Astrocyte (in vitro differentiated cells and primary cell): ENCODE results near the gene ITPKA. TPM values are rescaled to one million over a fixed set of nuclear protein-coding genes. Genes with fewer than 3 reads are reported as not detected.
"Not testable (repeated sequence)": the region's sequence is repeated elsewhere in the genome, so short reads cannot be mapped to it uniquely, and the experiment has no call there.

ENCODE experiments used
- DNase-seq: peaks from one replicate; pipeline ENCODE4 v3.0.0-alpha.2; 2010; ENCODE audit warnings: low read depth
- FAIRE-seq: peaks from 2 replicates; lab custom pipeline; 2011; peaks lifted over from hg19 to GRCh38; lab: Jason Lieb, UNC
- H2AFZ ChIP-seq: 2 replicates; pipeline ENCODE4 v1.6.0; 2012; ENCODE audit warnings: low read depth, low read length, inconsistent platforms
- H3K27ac ChIP-seq: 2 replicates; pipeline ENCODE4 v1.5.1; 2011; ENCODE audit warnings: low read depth, low read length, inconsistent platforms
- H3K27me3 ChIP-seq: 2 replicates; pipeline ENCODE4 v1.6.0; 2011; ENCODE audit warnings: low read length, inconsistent platforms; ENCODE audit not compliant: insufficient read depth
- H3K36me3 ChIP-seq: 2 replicates; pipeline ENCODE4 v1.5.1; 2011; ENCODE audit warnings: low read length, inconsistent platforms; ENCODE audit not compliant: insufficient read depth
- H3K4me1 ChIP-seq: 2 replicates; pipeline ENCODE4 v1.5.1; 2011; ENCODE audit warnings: low read length, inconsistent platforms; ENCODE audit not compliant: insufficient read depth
- H3K4me2 ChIP-seq: 2 replicates; pipeline ENCODE4 v1.6.0; 2012; ENCODE audit warnings: low read length, inconsistent platforms
- H3K4me3 ChIP-seq: 2 replicates; pipeline ENCODE4 v1.5.1; 2011; ENCODE audit warnings: low read depth, mild to moderate bottlenecking, low read length, inconsistent platforms; ENCODE audit not compliant: insufficient read depth
- H3K79me2 ChIP-seq: 2 replicates; pipeline ENCODE4 v1.6.0; 2012; ENCODE audit warnings: mild to moderate bottlenecking, low read length, inconsistent platforms; ENCODE audit not compliant: insufficient read depth
- H3K9ac ChIP-seq: 2 replicates; pipeline ENCODE4 v1.6.0; 2012; ENCODE audit warnings: mild to moderate bottlenecking, low read length, inconsistent platforms
- H3K9me3 ChIP-seq: 2 replicates; pipeline ENCODE4 v1.5.1; 2012; ENCODE audit warnings: low read depth, mild to moderate bottlenecking, low read length, inconsistent platforms; ENCODE audit not compliant: insufficient read depth
- H4K20me1 ChIP-seq: 2 replicates; pipeline ENCODE4 v1.6.0; 2012; ENCODE audit warnings: low read length, inconsistent platforms; ENCODE audit not compliant: insufficient read depth
- H3K27ac Mint-ChIP-seq: one replicate; pipeline ENCODE4 v1.8.0; 2021; ENCODE audit warnings: mild to moderate bottlenecking, mixed read lengths; ENCODE audit not compliant: unreplicated experiment
- H3K27me3 Mint-ChIP-seq: one replicate; pipeline ENCODE4 v1.8.0; 2021; ENCODE audit warnings: low read depth, mixed read lengths; ENCODE audit not compliant: unreplicated experiment
- H3K36me3 Mint-ChIP-seq: one replicate; pipeline ENCODE4 v1.8.0; 2021; ENCODE audit warnings: low read depth, mixed read lengths; ENCODE audit not compliant: unreplicated experiment
- H3K4me1 Mint-ChIP-seq: one replicate; pipeline ENCODE4 v1.8.0; 2021; ENCODE audit warnings: low read depth, mixed read lengths; ENCODE audit not compliant: unreplicated experiment
- H3K4me3 Mint-ChIP-seq: one replicate; pipeline ENCODE4 v1.8.0; 2021; ENCODE audit warnings: mild to moderate bottlenecking, moderate library complexity, mixed read lengths; ENCODE audit not compliant: unreplicated experiment
- H3K9me3 Mint-ChIP-seq: one replicate; pipeline ENCODE4 v1.8.0; 2021; ENCODE audit warnings: mild to moderate bottlenecking, mixed read lengths; ENCODE audit not compliant: unreplicated experiment
- EZH2 ChIP-seq: IDR thresholded peaks from 2 replicates; pipeline ENCODE4 v1.6.1; 2012; ENCODE audit warnings: mild to moderate bottlenecking, low read length, inconsistent platforms; ENCODE audit not compliant: insufficient read depth
- total RNA-seq: library from RNA; stranded (reverse); gene quantifications from 2 replicates; pipeline ENCODE4 v1.2.1, GENCODE V29; 2021
- TF ChIP-seq, protein P1 (sequence below): IDR thresholded peaks from 2 replicates; pipeline ENCODE4 v1.5.1; 2011; ENCODE audit warnings: low read depth, mild to moderate bottlenecking, inconsistent platforms, low read length, moderate library complexity; ENCODE audit not compliant: insufficient read depth

The ITPKA gene
- total RNA-seq, 1 donor from 2014 or later = 1.2 TPM

GRCh38 chr15:41465822-41466421 is 27.8 kb upstream of the ITPKA start:
- H3K9ac ChIP-seq = no peak overlapping the region
- peaks cover 24% of the 10 kb centered on the region for H4K20me1 ChIP-seq
- Mint-ChIP-seq H3K4me1 (no peaks in the 10 kb centered on the region), H3K4me3 (no peak overlapping the region), H3K36me3 (peaks cover 23% of the 10 kb centered on the region), H3K9me3 (no peaks in the 10 kb centered on the region), H3K27ac (no peak overlapping the region), H3K27me3 (no peaks in the 10 kb centered on the region)
- H3K4me3 ChIP-seq = no peak overlapping the region
- H3K36me3 ChIP-seq = peaks cover 9% of the 10 kb centered on the region
- H3K79me2 ChIP-seq = peaks cover 2% of the 10 kb centered on the region
- no peak overlapping the region for H2AFZ ChIP-seq
- no peaks in the 10 kb centered on the region for H3K4me1 ChIP-seq
- DNase-seq = peak; percentile 27
- no peak for FAIRE-seq
- no peaks in the 10 kb centered on the region for H3K9me3 ChIP-seq
- no peak overlapping the region for H3K4me2 ChIP-seq
- no peak for TF ChIP-seq EZH2
- TF ChIP-seq, protein P1, sequence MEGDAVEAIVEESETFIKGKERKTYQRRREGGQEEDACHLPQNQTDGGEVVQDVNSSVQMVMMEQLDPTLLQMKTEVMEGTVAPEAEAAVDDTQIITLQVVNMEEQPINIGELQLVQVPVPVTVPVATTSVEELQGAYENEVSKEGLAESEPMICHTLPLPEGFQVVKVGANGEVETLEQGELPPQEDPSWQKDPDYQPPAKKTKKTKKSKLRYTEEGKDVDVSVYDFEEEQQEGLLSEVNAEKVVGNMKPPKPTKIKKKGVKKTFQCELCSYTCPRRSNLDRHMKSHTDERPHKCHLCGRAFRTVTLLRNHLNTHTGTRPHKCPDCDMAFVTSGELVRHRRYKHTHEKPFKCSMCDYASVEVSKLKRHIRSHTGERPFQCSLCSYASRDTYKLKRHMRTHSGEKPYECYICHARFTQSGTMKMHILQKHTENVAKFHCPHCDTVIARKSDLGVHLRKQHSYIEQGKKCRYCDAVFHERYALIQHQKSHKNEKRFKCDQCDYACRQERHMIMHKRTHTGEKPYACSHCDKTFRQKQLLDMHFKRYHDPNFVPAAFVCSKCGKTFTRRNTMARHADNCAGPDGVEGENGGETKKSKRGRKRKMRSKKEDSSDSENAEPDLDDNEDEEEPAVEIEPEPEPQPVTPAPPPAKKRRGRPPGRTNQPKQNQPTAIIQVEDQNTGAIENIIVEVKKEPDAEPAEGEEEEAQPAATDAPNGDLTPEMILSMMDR = peak; percentile 100
- H3K27me3 ChIP-seq = no peaks in the 10 kb centered on the region
- H3K27ac ChIP-seq = no peak overlapping the region

GRCh38 chr15:41466711-41467110 is 27.0 kb upstream of the ITPKA start:
- H3K36me3 Mint-ChIP-seq = peaks cover 27% of the 10 kb centered on the region
- Histone ChIP-seq H3K9me3 (no peaks in the 10 kb centered on the region), H3K4me2 (no peak overlapping the region), H4K20me1 (peaks cover 24% of the 10 kb centered on the region), H3K9ac (no peak overlapping the region), H3K4me1 (no peaks in the 10 kb centered on the region), H3K27ac (no peak overlapping the region), H3K36me3 (peaks cover 15% of the 10 kb centered on the region), H3K4me3 (no peak overlapping the region), H3K27me3 (no peaks in the 10 kb centered on the region), H3K79me2 (peaks cover 2% of the 10 kb centered on the region), H2AFZ (no peak overlapping the region)
- H3K27me3 Mint-ChIP-seq = no peaks in the 10 kb centered on the region
- no peak overlapping the region for H3K27ac Mint-ChIP-seq
- H3K9me3 Mint-ChIP-seq = no peaks in the 10 kb centered on the region
- no peaks in the 10 kb centered on the region for H3K4me1 Mint-ChIP-seq
- no peak for TF ChIP-seq EZH2
- TF ChIP-seq, protein P1 = no peak
- no peak for DNase-seq
- FAIRE-seq = no peak
- H3K4me3 Mint-ChIP-seq = no peak overlapping the region

- FAIRE-seq, H3K4me3 Mint-ChIP-seq: not testable (repeated sequence)
Observed at GRCh38 chr15:41469644-41470043, 24.0 kb upstream of the ITPKA start.

More at GRCh38 chr15:41469644-41470043, 24.0 kb upstream of the ITPKA start:
- Histone ChIP-seq H4K20me1 (peaks cover 15% of the 10 kb centered on the region), H3K36me3 (peaks cover 18% of the 10 kb centered on the region)
- H3K4me2 ChIP-seq, H3K27me3 Mint-ChIP-seq, DNase-seq, H3K9ac ChIP-seq, H3K27ac Mint-ChIP-seq, H2AFZ ChIP-seq, H3K9me3 ChIP-seq, H3K9me3 Mint-ChIP-seq, H3K4me3 ChIP-seq, H3K79me2 ChIP-seq, H3K4me1 ChIP-seq, H3K4me1 Mint-ChIP-seq, H3K27ac ChIP-seq, H3K27me3 ChIP-seq: not testable (repeated sequence)
- peaks cover 22% of the 10 kb centered on the region for H3K36me3 Mint-ChIP-seq
